WERI-Rb-1 (cell line): ENCODE measurements around the gene NECAB2.

Source experiments
- DNase-seq: peaks from one replicate; pipeline ENCODE4 v3.0.0-alpha.2; 2020
- H3K27ac ChIP-seq: fragments of 250-450 bp; sonication (Bioruptor Pico); 2 replicates; pipeline ENCODE4 v1.5.1; 2020; ENCODE audit warnings: mild to moderate bottlenecking, moderate library complexity
- H3K27me3 ChIP-seq: fragments of 250-450 bp; sonication (Bioruptor Pico); 2 replicates; pipeline ENCODE4 v1.5.1; 2021; ENCODE audit warnings: mild to moderate bottlenecking, low read depth, moderate library complexity; ENCODE audit not compliant: insufficient read depth, severe bottlenecking
- H3K36me3 ChIP-seq: fragments of 250-450 bp; sonication (Bioruptor Pico); 2 replicates; pipeline ENCODE4 v1.5.1; 2020; ENCODE audit warnings: mild to moderate bottlenecking, moderate library complexity
- H3K4me3 ChIP-seq: 2 replicates; pipeline ENCODE4 v1.5.1; 2011; ENCODE audit warnings: low read depth, mild to moderate bottlenecking, control low read depth, low read length
- H3K9me3 ChIP-seq: fragments of 250-450 bp; sonication (Bioruptor Pico); 2 replicates; pipeline ENCODE4 v1.5.1; 2021; ENCODE audit warnings: mild to moderate bottlenecking, moderate library complexity; ENCODE audit not compliant: severe bottlenecking
- CTCF ChIP-seq: IDR thresholded peaks from 2 replicates; pipeline ENCODE4 v1.5.1; 2011; ENCODE audit warnings: low read depth, mild to moderate bottlenecking, control low read depth, inconsistent platforms, low read length

Gene NECAB2

GRCh38 chr16:84018710-84019109 is 50.7 kb downstream of the NECAB2 start:
- Histone ChIP-seq H3K27ac (no peak overlapping the region), H3K4me3 (no peak overlapping the region), H3K27me3 (no peaks in the 10 kb centered on the region), H3K36me3 (no peaks in the 10 kb centered on the region), H3K9me3 (no peaks in the 10 kb centered on the region)
- DNase-seq = no peak
- no peak for TF ChIP-seq CTCF

GRCh38 chr16:84020353-84020752 is 52.3 kb downstream of the NECAB2 start:
- TF ChIP-seq CTCF = no peak
- DNase-seq = no peak
- Histone ChIP-seq H3K27ac (no peak overlapping the region), H3K4me3 (no peak overlapping the region), H3K36me3 (no peaks in the 10 kb centered on the region), H3K9me3 (no peaks in the 10 kb centered on the region), H3K27me3 (no peaks in the 10 kb centered on the region)

DNA sequence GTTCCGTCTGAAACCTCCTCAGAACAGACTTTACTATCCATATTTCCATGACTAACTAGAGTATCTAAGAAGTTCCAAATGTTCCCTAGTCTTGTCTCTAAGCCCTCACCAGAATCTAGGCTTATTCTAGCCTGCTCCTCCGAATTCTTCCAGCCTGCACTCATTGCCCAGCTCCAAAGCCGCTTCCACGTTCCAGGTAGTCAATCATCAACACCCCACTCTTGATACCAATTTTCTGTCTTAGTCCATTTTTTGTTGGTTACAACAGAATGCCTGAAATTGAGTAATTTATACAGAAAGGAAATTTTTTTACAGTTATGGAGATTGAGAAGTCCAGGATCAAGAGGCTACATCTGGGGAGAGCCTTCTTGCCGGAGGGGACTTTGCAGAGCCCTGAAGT is 53.4 kb downstream of the NECAB2 start:
- H3K27me3 ChIP-seq = no peaks in the 10 kb centered on the region
- no peak overlapping the region for H3K4me3 ChIP-seq
- H3K9me3 ChIP-seq = no peaks in the 10 kb centered on the region
- no peak for DNase-seq
- H3K36me3 ChIP-seq = no peaks in the 10 kb centered on the region
- no peak overlapping the region for H3K27ac ChIP-seq
- TF ChIP-seq CTCF = no peak

- Histone ChIP-seq H3K27ac (no peak overlapping the region), H3K9me3 (no peaks in the 10 kb centered on the region), H3K4me3 (no peak overlapping the region), H3K27me3 (no peaks in the 10 kb centered on the region), H3K36me3 (no peaks in the 10 kb centered on the region)
- DNase-seq = no peak
- TF ChIP-seq CTCF = no peak
Observed at GRCh38 chr16:84022644-84023043, 54.6 kb downstream of the NECAB2 start.

GRCh38 chr16:84024854-84025253 is 56.8 kb downstream of the NECAB2 start:
- Histone ChIP-seq H3K27ac (no peak overlapping the region), H3K9me3 (no peaks in the 10 kb centered on the region)

More at GRCh38 chr16:84024854-84025253, 56.8 kb downstream of the NECAB2 start:
- no peak for DNase-seq
- no peak overlapping the region for H3K4me3 ChIP-seq
- H3K27me3 ChIP-seq = no peaks in the 10 kb centered on the region
- TF ChIP-seq CTCF = no peak
- H3K36me3 ChIP-seq = no peaks in the 10 kb centered on the region
